GM19395 (cell line): Measurements from ENCODE around the gene MTHFSD.

Source experiments
- ATAC-seq: cut with Tn5 transposase; IDR thresholded peaks from one replicate; pipeline ENCODE4 v1.9.1; 2021; ENCODE audit warnings: mild to moderate bottlenecking, moderate library complexity; ENCODE audit not compliant: unreplicated experiment

Gene MTHFSD

DNA sequence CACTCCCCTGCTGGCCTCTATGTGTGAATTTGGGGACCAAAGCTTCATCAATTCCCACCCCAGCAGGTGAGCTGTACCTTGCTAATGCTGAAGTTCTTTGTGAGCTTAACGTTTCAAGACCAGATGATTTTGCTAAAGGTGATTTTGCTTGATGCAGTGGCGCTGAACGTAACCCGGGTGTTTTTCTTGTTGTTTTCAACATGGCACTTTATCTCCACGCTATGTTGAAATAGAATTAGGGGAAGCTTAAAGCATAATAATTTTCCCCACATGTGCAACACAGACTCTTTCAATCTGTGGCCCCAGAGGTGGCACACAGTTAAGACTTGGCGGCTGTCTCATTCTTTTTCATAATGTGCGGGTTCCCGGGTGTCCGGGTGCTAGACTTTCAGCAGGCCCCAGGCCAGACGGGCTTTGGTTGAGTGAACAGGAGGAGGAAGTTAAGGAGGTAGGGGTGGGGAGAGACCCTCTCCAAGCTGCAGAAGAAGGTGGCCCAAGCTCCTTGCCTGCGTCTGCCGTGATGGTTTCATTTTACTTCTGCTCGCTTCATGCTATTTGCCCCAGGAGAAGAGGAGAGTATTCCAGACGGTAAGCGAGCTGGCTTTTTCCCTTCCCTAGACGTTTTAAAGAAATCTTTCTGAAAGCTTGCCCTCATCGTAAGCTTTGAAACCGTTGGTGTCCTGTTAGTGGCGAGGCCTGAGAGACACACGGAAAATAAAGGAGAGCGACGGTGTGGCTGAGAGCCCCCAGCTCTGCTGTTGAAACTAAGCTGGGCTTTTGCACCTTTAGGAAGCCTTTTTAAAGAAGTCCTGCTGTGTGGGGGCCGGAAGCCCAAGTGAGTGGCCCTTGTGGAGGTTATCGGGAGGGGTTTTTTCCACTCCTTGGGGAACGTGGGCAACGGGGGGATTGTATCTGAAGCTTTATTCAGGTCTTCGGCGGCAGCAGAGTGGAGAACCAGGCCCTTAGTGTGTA is 15.8 kb upstream of the MTHFSD start:
- ATAC-seq: no peak

DNA sequence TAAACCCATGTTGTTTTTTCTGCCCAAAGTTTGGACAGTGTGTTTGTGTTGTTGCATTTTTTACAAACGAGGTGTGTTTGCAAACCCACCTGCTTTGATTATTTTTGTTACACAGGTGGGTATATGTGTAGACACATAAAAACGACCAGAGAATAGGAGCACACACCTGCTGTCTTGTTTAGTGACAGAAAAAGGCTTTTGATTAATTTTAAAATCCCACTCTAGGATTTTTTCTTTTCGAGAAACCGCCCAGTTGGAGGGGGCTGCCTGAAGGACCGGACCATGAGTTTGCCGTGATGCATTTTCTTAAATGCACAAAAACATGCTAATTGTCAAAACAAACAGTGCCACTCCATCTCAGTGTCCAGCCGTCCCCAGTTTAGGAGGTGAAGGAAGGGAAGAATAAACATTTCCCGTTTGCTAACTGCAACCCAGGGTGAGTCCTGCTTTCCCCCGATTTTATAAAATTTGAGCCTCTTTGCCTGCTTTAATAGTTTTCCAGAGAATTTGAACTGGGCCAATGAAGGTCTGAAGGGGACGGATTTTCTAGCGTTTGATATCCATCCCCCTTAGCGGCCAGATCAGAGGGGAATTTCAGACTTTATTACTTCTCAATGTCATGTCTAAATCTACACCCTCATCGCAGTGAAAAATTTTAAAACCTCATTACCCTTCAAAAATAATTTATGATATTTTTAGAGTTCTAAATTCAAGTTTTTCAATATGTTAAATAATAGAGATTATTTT is 14.8 kb upstream of the MTHFSD start:
- no peak for ATAC-seq

DNA sequence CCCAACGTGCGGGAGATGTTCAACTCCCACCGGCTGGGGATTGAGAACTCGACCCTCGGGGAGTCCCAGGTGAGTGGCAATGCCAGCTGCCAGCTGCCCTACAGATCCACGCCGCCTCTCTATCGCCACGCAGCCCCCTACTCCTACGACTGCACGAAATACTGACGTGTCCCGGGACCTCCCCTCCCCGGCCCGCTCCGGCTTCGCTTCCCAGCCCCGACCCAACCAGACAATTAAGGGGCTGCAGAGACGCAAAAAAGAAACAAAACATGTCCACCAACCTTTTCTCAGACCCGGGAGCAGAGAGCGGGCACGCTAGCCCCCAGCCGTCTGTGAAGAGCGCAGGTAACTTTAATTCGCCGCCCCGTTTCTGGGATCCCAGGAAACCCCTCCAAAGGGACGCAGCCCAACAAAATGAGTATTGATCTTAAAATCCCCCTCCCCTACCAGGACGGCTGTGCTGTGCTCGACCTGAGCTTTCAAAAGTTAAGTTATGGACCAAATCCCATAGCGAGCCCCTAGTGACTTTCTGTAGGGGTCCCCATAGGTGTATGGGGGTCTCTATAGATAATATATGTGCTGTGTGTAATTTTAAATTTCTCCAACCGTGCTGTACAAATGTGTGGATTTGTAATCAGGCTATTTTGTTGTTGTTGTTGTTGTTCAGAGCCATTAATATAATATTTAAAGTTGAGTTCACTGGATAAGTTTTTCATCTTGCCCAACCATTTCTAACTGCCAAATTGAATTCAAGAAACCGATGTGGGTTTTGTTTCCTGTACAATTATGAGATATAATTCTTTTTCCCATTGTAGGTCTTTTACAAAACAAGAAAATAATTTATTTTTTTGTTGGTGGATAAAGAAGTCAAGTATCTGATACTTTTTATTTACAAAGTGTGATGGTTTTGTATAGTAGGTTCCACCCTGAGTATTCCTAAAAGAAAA is 13.9 kb upstream of the MTHFSD start:
- no peak for ATAC-seq

DNA sequence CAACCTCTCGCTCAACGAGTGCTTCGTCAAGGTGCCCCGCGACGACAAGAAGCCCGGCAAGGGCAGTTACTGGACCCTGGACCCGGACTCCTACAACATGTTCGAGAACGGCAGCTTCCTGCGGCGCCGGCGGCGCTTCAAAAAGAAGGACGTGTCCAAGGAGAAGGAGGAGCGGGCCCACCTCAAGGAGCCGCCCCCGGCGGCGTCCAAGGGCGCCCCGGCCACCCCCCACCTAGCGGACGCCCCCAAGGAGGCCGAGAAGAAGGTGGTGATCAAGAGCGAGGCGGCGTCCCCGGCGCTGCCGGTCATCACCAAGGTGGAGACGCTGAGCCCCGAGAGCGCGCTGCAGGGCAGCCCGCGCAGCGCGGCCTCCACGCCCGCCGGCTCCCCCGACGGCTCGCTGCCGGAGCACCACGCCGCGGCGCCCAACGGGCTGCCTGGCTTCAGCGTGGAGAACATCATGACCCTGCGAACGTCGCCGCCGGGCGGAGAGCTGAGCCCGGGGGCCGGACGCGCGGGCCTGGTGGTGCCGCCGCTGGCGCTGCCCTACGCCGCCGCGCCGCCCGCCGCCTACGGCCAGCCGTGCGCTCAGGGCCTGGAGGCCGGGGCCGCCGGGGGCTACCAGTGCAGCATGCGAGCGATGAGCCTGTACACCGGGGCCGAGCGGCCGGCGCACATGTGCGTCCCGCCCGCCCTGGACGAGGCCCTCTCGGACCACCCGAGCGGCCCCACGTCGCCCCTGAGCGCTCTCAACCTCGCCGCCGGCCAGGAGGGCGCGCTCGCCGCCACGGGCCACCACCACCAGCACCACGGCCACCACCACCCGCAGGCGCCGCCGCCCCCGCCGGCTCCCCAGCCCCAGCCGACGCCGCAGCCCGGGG is 12.9 kb upstream of the MTHFSD start:
- ATAC-seq: no peak

DNA sequence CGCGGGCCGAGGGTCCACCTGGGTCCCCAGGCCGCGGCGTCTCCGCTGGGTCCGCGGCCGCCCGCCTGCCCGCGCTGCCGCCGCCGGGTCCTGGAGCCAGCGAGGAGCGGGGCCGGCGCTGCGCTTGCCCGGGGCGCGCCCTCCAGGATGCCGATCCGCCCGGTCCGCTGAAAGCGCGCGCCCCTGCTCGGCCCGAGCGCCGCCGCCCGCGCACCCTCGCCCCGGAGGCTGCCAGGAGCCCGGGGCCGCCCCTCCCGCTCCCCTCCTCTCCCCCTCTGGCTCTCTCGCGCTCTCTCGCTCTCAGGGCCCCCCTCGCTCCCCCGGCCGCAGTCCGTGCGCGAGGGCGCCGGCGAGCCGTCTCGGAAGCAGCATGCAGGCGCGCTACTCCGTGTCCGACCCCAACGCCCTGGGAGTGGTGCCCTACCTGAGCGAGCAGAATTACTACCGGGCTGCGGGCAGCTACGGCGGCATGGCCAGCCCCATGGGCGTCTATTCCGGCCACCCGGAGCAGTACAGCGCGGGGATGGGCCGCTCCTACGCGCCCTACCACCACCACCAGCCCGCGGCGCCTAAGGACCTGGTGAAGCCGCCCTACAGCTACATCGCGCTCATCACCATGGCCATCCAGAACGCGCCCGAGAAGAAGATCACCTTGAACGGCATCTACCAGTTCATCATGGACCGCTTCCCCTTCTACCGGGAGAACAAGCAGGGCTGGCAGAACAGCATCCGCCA is 12.1 kb upstream of the MTHFSD start:
- no peak for ATAC-seq

DNA sequence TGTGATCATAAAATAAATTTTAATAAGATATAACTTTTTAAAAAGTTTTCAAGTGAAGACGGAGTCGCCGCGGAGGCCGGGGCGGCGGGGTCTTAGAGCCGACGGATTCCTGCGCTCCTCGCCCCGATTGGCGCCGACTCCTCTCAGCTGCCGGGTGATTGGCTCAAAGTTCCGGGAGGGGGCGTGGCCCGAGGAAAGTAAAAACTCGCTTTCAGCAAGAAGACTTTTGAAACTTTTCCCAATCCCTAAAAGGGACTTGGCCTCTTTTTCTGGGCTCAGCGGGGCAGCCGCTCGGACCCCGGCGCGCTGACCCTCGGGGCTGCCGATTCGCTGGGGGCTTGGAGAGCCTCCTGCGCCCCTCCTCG is 11.5 kb upstream of the MTHFSD start, which contains the start of gene FOXC2:
FOXC2 (plus strand) TSS at position 229 of the 365 bp plus-strand sequence. CDS start 507 bp downstream, outside the sequence.
- no peak for ATAC-seq

DNA sequence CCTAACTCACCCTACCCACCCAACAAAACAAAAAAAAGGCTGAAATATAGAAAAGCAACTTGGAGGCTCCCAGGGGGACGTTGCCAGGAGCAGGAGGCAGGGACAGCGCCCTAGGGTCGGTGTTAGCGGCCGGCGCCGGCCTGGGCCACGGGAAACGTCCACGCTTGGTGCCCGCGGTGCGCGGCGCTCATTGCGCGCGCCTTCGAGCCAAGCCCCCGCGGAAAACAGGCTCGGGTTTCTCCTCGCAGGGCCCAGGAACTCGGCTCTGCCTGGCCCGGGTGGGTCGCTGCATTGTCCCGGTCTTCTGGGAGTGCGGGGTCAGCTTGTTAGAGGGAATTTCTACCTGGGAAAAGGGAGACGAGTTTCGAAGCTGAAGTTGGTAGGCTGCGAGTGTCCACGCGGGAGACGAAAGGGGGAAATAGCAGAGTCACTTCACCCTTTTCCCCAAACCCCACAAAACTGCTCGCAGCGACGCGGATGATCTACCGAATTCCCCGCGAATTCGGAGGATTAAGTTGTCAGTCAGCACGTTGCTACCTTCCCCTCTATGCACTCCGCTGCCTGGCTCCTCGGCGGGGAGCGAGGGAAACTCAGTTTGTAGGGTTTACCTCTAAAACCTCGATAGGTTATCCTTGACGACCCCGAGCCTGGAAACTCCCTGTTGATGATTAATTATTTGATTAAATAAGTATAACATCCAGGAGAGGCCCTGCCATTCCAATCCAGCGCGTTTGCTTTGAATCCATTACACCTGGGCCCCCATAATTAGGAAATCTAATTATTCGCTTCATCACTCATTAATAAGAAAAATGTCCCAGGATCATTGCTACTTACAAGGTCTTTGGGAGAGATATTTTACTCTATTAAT is 10.8 kb upstream of the MTHFSD start:
- no peak for ATAC-seq

DNA sequence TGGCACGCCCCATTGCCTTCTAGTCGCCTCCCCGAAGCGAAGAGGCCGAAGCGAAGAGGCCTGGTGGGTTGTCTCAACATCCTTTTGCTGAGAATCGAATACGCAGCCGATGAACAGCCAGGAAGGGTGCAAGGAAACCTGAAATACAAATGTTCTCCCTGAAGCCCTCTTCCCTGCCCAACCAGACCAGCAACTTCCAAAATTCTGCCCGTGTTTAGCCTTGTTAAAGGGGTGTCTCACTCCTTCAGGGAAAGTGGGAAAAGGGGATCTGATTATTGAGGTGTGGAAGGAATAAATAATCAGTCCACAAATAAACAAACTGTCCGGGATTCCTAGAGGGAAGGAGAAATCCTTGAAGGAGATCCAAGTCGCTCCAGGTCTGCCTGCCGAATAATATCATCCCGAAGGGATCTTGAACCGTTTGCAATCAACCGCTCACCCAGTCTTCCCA is 10.2 kb upstream of the MTHFSD start:
- ATAC-seq: no peak

DNA sequence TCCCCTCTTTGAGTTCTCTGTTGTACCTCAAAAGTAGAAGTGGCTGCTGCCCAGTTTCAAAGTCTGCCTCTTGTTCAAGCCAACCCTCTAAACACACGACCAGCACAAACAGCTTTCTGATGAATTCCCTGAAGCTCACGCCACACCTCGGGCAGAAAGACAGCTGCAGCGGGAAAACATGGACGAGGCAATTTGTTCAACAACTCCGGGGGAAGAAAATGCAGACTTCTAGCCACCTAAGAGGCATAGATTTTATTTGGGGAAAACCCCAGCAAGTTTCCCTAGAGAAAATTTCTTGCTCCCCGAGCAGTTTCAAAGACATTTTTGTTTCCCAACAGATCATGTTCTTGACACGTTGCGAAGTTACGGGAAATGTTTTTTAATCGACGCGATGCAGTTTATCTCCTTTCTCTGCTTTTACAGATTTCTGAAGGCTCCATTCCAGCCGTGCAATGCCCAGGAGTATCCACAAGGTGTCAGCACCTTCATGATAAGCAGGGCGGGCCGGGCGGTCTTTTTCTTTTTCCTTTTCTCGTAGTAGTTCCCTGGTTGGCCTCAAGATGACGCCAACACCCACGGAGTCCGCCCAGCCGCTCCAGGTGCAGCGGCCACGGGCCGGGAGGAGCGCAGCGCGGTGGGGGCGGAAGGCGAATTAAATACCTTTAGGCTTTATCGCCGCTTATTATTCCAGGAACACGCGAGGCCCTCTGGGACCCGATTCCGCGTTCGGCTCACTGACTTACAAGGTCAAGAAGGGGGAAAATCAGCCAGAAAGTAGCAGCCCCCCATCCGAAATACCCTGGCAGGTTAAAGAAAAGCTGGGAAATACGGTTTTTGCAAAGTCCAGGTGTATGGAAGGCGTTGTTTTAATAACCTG is 8.7 kb upstream of the MTHFSD start:
- ATAC-seq: peak; percentile 74

DNA sequence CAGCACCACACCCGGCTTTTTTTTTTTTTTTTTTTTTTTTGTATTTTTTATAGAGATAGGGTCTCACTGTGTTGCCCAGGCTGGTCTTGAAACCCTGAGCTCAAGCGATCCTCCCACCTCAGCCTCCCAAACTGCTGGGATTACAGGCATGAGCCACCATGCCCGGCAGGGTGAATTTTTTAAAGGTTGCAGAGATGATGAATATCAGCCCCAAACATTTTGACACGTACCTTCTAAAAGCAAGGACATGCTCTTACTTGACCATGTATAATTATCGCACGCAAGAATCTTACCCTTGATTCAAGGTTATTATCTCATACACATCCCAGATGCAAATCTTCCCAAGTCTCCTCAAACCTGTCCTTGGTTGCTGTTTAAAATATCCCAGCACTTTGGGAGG is 7.3 kb upstream of the MTHFSD start:
- no peak for ATAC-seq

DNA sequence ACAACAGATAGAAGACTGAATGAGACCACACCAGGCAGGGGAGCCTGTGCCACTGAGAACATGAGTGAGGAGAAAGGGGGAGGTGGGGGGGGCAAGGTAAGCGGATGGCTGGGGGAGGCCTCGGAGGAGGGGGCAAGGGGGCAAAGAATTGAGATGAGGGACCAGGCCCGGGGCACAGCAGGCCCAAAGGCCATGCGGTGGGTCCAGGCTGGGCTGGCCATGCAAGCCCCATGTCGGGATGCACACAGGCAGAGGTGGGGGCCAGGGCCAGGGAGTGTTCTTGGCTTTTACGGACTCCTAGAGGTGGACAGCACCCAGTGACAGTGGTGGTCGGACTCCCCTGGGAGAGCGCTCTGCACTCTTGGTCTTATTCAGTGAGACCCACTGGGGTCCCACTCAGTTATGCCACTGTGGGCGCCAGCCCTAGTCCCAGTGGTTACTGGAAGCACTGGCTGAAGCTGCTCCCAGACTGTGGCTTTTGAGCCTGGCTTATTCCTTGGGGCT is 4.8 kb upstream of the MTHFSD start:
- no peak for ATAC-seq

DNA sequence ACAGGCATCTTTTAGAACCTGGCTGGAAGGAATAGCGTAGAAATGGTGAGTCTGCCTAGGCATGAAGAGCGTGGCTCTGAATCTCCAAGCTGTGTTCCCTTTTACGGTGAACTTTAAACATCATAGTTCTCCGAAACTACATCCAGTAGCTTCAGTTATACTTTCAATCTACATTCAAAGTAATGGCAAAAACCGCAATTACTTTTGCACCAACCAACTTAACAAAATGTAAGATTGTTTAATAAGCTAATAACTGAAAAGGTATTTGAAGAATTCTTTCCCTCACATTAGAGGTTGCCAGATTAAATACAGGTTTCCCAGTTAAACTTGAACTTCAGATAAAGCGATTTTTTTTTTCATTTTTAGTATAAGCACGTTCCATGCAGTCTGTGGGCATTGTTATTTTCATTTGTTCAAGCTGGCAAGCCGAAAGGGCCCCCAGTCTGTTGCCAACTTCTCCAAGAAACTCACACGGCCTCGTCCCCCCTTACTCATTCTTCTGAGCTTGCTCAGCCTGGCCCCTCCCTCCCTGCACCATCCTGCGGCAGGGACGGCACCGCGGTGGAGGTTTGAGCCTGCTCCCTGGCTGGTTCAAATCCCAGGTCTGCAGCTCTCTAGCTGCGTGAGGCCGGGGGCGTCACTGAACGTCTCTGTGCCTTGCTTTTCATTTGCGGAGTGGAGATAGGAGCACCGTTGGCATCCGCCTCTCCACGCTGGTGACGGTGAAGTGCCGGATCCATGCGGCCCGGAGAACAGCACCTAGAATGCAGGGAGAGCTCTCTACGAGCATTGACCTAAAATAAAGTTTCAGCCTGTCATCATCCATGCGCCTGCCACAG is 3.5 kb upstream of the MTHFSD start:
- no peak for ATAC-seq

DNA sequence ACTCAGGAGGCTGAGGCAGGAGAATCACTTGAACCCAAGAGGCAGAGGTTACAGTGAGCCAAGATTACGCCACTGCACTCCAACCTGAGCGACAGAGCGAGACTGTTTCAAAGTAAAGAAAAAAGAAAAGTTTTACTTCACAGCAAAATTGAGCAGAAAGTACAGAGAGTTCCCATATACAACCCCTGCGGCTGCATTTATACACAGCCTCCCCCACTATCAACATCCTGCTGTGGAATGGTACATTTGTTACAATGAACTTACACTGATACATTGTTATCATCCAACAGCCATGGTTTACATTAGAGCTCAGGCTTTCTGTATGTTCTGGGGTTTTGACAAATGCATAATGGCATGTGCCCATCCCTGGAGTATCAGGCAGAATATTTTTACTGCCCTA is 2.6 kb upstream of the MTHFSD start:
- no peak for ATAC-seq

DNA sequence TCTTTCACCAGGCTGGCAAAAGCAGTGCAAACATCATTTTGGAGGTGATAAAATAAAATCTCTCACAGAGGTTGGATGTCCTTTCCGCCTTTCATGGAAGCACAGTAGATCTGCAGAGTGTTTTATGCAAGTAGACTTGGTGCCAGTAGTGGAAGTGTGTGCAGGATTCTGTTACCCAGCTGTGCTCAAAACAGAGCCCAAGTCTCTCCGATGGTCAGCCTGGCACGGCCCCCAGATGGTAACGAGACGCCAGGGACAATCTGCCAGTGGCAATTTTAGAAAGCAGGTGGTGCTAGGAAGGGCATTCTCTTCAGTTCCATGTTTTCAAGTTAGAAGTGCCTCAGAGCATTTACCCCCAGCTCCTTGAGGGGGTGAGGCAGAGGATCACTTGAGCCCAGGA is 1.5 kb upstream of the MTHFSD start:
- no peak for ATAC-seq

DNA sequence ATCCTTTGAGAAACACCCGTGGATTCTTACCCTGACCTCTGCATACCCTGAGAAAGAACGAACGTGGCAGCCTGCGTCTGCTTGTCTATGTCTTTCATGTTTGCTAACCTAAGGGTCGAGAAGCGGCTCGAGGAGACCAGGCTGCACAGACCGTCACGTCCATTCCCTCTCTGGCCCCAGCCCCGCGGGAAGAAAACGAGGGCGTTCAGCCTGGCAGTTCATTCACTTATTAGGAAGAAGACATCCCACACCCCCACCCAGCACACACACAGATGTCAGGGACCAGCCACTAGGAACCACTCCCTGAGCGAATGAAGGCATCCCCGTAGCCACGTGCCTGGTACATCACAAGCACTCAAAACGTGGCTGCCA is 655 bp upstream of the MTHFSD start:
- ATAC-seq: no peak

DNA sequence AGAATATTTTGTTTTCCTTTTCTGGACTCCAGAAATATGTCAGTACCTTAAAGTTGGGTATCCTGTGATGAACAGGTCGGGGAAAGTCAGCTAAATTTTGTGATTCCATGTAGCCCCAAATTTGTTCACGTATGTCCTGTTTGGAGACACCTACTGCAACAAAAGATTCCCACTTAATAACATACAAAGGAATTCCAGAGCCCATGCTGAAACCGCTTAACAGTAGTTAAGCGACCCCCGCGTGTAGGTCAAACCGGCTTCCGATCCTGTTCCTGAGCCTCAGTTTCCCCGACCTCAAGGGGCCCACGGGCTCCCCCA is 477 bp downstream of the MTHFSD start:
- peak; percentile 19 for ATAC-seq
